Sigmoid colon (tissue), 7 donors: ENCODE results near the gene BOLA3. TPM values are rescaled to one million over a fixed set of nuclear protein-coding genes. Genes with fewer than 3 reads are reported as not detected.

Experiments used
- DNase-seq: peaks from one replicate; pipeline ENCODE4 v3.0.0-alpha.2; 2019
- H3K27ac ChIP-seq, 4 donors: fragments of 200-600 bp; sonication (generic); one replicate each; pipeline ENCODE4 v1.5.1; 2016 to 2019; ENCODE audit warnings: mild to moderate bottlenecking in 1 of 4
- H3K27me3 ChIP-seq, 3 donors: fragments of 200-600 bp; sonication (generic); one replicate each; pipeline ENCODE4 v1.5.1; 2019; ENCODE audit warnings: mild to moderate bottlenecking in 1 of 3
- H3K36me3 ChIP-seq, 4 donors: fragments of 200-600 bp; sonication (generic); one replicate each; pipeline ENCODE4 v1.5.1; 2016 to 2019
- H3K4me1 ChIP-seq, 4 donors: fragments of 200-600 bp; sonication (generic); one replicate each; pipeline ENCODE4 v1.5.1; 2017 to 2019
- H3K4me3 ChIP-seq, 4 donors: fragments of 200-600 bp; sonication (generic); one replicate each; pipeline ENCODE4 v1.5.1; 2017 to 2019; ENCODE audit warnings: mild to moderate bottlenecking in 2 of 4, moderate library complexity in 1 of 4
- H3K9me3 ChIP-seq, 4 donors: fragments of 200-600 bp in 3 of 4; sonication (generic) in 3 of 4; one replicate each; pipeline versions ENCODE4 v1.5.1 to v1.6.1; 2013 to 2019
- CTCF ChIP-seq, 4 experiments: fragments of 450-650 bp in 3 of 4; fragments of 200-600 bp in 1 of 4; IDR thresholded peaks; one replicate each; pipeline ENCODE4 v1.5.1; 2016 to 2019; ENCODE audit warnings: antibody characterized with exemption in 4 of 4, mild to moderate bottlenecking in 3 of 4, moderate library complexity in 2 of 4
- EP300 ChIP-seq, 4 donors: sonication (generic); formaldehyde crosslinking; IDR thresholded peaks; one replicate each; pipeline ENCODE4 v1.6.1; 2017; ENCODE audit warnings: antibody characterized with exemption in 4 of 4
- POLR2A ChIP-seq, 2 donors: fragments of 450-650 bp; IDR thresholded peaks; one replicate each; pipeline ENCODE4 v1.6.1; 2016; ENCODE audit warnings: antibody characterized with exemption in 2 of 2, mild to moderate bottlenecking in 2 of 2, moderate library complexity in 2 of 2
- POLR2AphosphoS5 ChIP-seq, 4 donors: sonication (generic); formaldehyde crosslinking; IDR thresholded peaks; one replicate each; pipeline ENCODE4 v1.6.1; 2017; ENCODE audit warnings: antibody characterized with exemption in 4 of 4
- WGBS, 2 donors: extraction: QIAGEN DNeasy Blood & Tissue Kit; methylation state at CpG; one replicate each; pipeline ENCODE4 v1.1.7; 2013; 5-methylcytosine and 5-hydroxymethylcytosine counted together
- intact Hi-C: fragments of 100-400 bp; cut with DNase I; formaldehyde crosslinking; loops from one replicate; pipeline ENCODE4 v1.15.1; 2023
- polyA plus RNA-seq, 3 donors: library from polyadenylated mRNA; stranded (reverse); fragments of 200-250 nt; gene quantifications; one replicate each; pipeline ENCODE4 v1.2.3, GENCODE V29; 2013
- total RNA-seq, 4 donors: library from RNA; depleted of rRNA; stranded (reverse); fragments of >200 nt; gene quantifications; one replicate each; pipeline ENCODE4 v1.1.0, GENCODE V29; 2016
- donor health status: healthy with polysubstance abuse.
- donor health status: Bipolar disorder and iron deficiency.
- donor health status: healthy.

The BOLA3 gene
- total and polyA plus RNA-seq, 7 donors = 26.1 to 131 (median 44.4) TPM

- DNase-seq = no peak
- Histone ChIP-seq H3K27ac (no peak overlapping the region), H3K9me3 (no peaks in the 10 kb centered on the region), H3K4me1 (peaks cover 0 to 31% (median 23%) of the 10 kb centered on the region in 4 donors), H3K27me3 (no peaks in the 10 kb centered on the region), H3K4me3 (no peak overlapping the region), H3K36me3 (peaks cover 0 to 34% (median 3%) of the 10 kb centered on the region in 4 donors)
- no peak for TF ChIP-seq POLR2AphosphoS5 (IDR thresholded peaks at IDR 0.05)
- no peak for TF ChIP-seq EP300 (IDR thresholded peaks at IDR 0.05)
- no peak for TF ChIP-seq CTCF (IDR thresholded peaks at IDR 0.05)
- TF ChIP-seq POLR2A (IDR thresholded peaks at IDR 0.05) = no peak
- 92 to 96% methylated on average over 7 of the region's 7 CpGs for WGBS, 2 donors
- intact Hi-C loops = loop anchor here (2.0 kb wide), 1 partner anchor 29 kb away; the partner anchor contains the start of gene MOB1A
These were observed 2.0 kb upstream of the BOLA3 start for GRCh38 chr2:74149570-74150319.

GRCh38 chr2:74149247-74149525 is 1.5 kb upstream of the BOLA3 start:
- H3K9me3 ChIP-seq = no peaks in the 10 kb centered on the region
- no peak for DNase-seq
- H3K27ac ChIP-seq = no peak overlapping the region
- H3K36me3 ChIP-seq = peaks cover 0 to 33% (median under 1%) of the 10 kb centered on the region in 4 donors
- no peak overlapping the region for H3K4me3 ChIP-seq
- H3K4me1 ChIP-seq = peaks cover 0 to 31% (median 23%) of the 10 kb centered on the region in 4 donors
- TF ChIP-seq POLR2AphosphoS5 (IDR thresholded peaks at IDR 0.05) (no peak), EP300 (IDR thresholded peaks at IDR 0.05) (no peak), CTCF (IDR thresholded peaks at IDR 0.05) (no peak), POLR2A (IDR thresholded peaks at IDR 0.05) (no peak)
- WGBS, 2 donors = 90 to 93% methylated on average over 5 of the region's 5 CpGs
- intact Hi-C loops = loop anchor here (2.0 kb wide), 1 partner anchor 30 kb away; the partner anchor contains the start of gene MOB1A
- H3K27me3 ChIP-seq = no peaks in the 10 kb centered on the region

DNA sequence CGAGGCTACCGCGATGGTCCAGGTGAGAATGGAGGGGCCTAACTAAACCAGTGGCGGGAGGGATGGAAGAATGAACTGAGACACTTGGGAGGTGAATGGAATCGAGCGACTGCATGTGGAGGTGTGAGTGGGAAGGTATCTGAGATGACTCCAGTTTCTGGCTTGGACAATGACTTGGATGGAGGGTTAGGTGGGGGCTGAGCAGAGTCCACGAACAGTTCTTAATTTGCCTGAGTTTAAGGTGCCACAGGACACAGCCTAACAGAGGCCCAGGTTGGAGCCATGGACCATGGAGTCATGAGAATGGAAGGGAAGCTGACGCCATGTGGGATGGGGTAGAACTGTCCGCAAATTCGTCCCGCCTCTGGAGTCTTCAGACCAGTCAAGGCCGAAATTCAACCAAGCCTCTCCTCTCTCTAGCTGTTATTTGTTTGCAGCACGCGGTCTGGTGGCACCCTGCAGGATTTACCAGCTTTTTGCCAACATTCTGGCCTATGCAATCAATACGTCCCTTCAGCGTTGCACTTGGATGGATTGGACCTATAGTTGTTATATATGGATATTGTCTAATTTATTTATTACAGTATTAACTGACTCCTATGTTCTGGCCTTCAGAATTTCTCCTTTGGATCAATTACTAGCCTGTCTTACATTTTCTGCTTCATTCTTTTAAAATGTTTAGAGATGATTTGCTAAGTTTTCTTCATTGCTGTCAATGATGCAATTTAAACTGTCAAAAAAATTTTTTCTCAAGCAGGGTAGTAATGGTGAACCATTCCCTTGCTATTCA is 940 bp upstream of the BOLA3 start:
- H3K4me1 ChIP-seq = peaks cover 0 to 31% (median 23%) of the 10 kb centered on the region in 4 donors
- H3K27me3 ChIP-seq = no peaks in the 10 kb centered on the region
- peak overlapping the region; percentile 76 to 83 (median 78) for H3K27ac ChIP-seq
- H3K9me3 ChIP-seq = no peaks in the 10 kb centered on the region
- DNase-seq = no peak
- intact Hi-C loops = loop anchor here (1.0 to 2.0 kb wide), 2 partner anchors 28 to 30 kb away; partner anchors contain the start of gene MOB1A
- no peak for TF ChIP-seq CTCF (IDR thresholded peaks at IDR 0.05)
- no peak for TF ChIP-seq POLR2AphosphoS5 (IDR thresholded peaks at IDR 0.05)
- no peak for TF ChIP-seq POLR2A (IDR thresholded peaks at IDR 0.05)
- TF ChIP-seq EP300 (IDR thresholded peaks at IDR 0.05) = no peak
- peaks cover 0 to 31% (median 0%) of the 10 kb centered on the region in 4 donors for H3K36me3 ChIP-seq
- H3K4me3 ChIP-seq = peak overlapping the region; percentile 68 to 95 (median 84)
- 58 to 76% methylated on average over 16 of the region's 16 CpGs for WGBS, 2 donors

DNA sequence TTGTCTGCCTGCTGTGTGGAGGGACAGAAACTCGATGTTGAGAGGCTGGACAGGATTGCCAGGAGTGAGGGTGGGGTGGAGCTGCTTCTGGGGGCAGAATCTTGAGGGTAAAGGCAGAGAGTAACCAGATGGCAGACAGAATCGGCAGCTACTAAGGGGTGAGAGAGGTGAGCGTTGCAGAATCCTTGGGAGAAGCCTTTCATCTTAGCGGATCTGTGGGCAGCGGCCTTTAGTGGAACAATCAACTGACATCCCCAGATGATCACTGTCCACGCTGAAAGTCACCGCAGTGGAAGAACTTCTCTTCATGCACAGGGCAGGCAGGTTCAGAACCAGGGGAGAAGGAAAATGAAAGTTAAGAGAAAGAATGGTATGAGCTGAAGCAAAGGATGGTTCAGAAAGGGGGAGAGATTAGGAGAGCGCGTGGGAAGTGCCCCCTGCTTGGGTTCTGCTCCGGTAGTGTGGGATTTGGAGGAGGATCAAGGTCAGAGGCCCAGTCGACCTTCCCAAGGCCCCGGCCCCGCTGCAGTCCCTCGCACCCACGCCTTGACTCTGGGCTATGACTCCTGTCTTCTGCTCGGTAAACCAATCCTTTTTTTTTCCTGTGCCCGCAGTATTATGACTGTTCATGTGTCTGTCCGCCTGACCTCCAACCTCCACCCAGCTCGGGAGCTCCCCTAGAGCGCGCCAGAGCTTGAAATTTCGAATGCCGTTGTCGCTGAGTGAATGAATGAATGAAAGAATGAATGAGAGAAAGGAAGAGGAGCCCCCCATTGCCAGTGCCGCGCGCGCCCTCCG is 584 bp downstream of the BOLA3 start:
- TF ChIP-seq POLR2AphosphoS5 (IDR thresholded peaks at IDR 0.05) (no peak), CTCF (IDR thresholded peaks at IDR 0.05) (no peak), EP300 (IDR thresholded peaks at IDR 0.05) (no peak)
- Histone ChIP-seq H3K27ac (peak overlapping the region; percentile 76 to 83 (median 78)), H3K36me3 (peaks cover 0 to 25% (median under 1%) of the 10 kb centered on the region in 4 donors), H3K4me3 (peak overlapping the region; percentile 68 to 95 (median 84)), H3K27me3 (no peaks in the 10 kb centered on the region), H3K4me1 (peaks cover 0 to 31% (median 23%) of the 10 kb centered on the region in 4 donors), H3K9me3 (no peaks in the 10 kb centered on the region)
- intact Hi-C loops = no loop called here
- 3 to 8% methylated on average over 29 of the region's 29 CpGs for WGBS, 2 donors
- no peak for DNase-seq
